ENCODE data around the gene TRPM5. TPM values are rescaled to one million over a fixed set of nuclear protein-coding genes. Genes with fewer than 3 reads are reported as not detected.

Gene TRPM5
- total RNA-seq, 4 donors from 2014 or later: 0.63 TPM; not detected in 3

GRCh38 chr11:2401436-2401984 lies 42.8 kb downstream of the TRPM5 start:
- no peak for ATAC-seq (ENCODE audit: low FRiP score)
- no peak for TF ChIP-seq CTCF (IDR thresholded peaks at IDR 0.05)

GRCh38 chr11:2400762-2401435 lies 43.4 kb downstream of the TRPM5 start:
- no peak for TF ChIP-seq CTCF (IDR thresholded peaks at IDR 0.05)
- no peak for ATAC-seq (ENCODE audit: low FRiP score)
- no peak for DNase-seq (ENCODE audit: low spot score)

More at GRCh38 chr11:2401436-2401984, 42.8 kb downstream of the TRPM5 start:
- DNase-seq (ENCODE audit: low spot score): no peak

- TF ChIP-seq CTCF (IDR thresholded peaks at IDR 0.05): peak in 2 of 3 donors; percentile 86 to 95
- DNase-seq (ENCODE audit: low spot score): peak; percentile 97
- ATAC-seq (ENCODE audit: low FRiP score): peak; percentile 88
Observed at GRCh38 chr11:2400069-2400761, 44.1 kb downstream of the TRPM5 start, which contains the start of gene TSSC4. TSSC4 (plus strand) TSS chr11:2400750; CDS start chr11:2402634, 1,884 bp downstream.

- ATAC-seq (ENCODE audit: low FRiP score): peak; percentile 3
- DNase-seq (ENCODE audit: low spot score): no peak
- no peak for TF ChIP-seq CTCF (IDR thresholded peaks at IDR 0.05)
Observed at GRCh38 chr11:2399488-2400068, 44.7 kb downstream of the TRPM5 start.

GRCh38 chr11:2398664-2399355 lies 45.5 kb downstream of the TRPM5 start:
- TF ChIP-seq CTCF (IDR thresholded peaks at IDR 0.05): no peak
- ATAC-seq (ENCODE audit: low FRiP score) (no peak), DNase-seq (ENCODE audit: low spot score) (no peak)

GRCh38 chr11:2397005-2397404 lies 47.3 kb downstream of the TRPM5 start:
- no peak for DNase-seq (ENCODE audit: low spot score)
- ATAC-seq (ENCODE audit: low FRiP score): no peak
- TF ChIP-seq CTCF (IDR thresholded peaks at IDR 0.05): no peak
